ELR (cell line): Measurements from ENCODE around the gene SPACA6.
A peak's percentile ranks its signal among the peaks of the same experiment; 100 is the strongest.
"Not testable (repeated sequence)": the region's sequence is repeated elsewhere in the genome, so short reads cannot be mapped to it uniquely, and the experiment has no call there.

ENCODE experiments used
- DNase-seq: peaks from one replicate; pipeline ENCODE4 v3.0.0-alpha.2; 2015; ENCODE audit warnings: low read depth

Gene SPACA6

DNA sequence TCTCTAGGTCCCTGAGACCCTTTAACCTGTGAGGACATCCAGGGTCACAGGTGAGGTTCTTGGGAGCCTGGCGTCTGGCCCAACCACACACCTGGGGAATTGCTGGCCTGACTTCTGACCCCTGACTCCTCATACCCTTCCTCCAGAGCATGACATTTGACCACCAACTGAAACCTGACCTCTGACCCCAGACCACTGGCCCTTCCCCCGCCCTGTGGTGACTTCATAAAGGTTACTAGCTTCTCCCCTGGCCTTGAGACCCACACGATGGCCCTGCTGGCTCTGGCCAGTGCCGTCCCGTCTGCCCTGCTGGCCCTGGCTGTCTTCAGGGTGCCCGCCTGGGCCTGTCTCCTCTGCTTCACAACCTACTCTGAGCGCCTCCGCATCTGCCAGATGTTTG is at the start of gene SPACA6:
Gene SPACA6, plus strand, starts transcription at position 71 of the 400 bp plus-strand sequence. Its CDS starts 197 bp downstream, at position 268.
- no peak for DNase-seq

GRCh38 chr19:51644636-51645271 is 48.4 kb upstream of the SPACA6 start:
- no peak for DNase-seq

DNA sequence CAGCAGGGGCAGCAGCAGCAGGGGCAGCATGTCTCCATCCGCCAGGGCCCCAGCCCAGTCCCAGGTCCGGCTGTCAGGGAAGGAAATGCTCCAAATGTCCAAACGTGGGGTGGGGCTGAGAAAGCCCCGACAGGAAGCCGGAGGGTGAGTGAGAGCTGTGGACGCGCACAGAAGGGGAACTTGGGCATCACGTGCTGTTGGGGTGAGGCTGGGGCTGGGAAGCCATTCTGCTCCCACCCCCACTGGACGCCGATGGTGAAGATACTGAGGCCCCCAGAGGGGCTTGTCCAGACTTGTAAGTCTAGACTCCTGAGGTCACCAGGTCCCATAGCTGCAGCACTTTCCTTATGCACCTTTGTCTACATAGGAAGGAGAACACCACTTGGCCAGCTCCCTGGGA is 46.4 kb upstream of the SPACA6 start, which contains the start of gene SIGLEC14:
Gene SIGLEC14, minus strand, starts transcription at position 96 of the 400 bp plus-strand sequence. Its CDS starts 66 bp downstream, at position 30.
- DNase-seq = not testable (repeated sequence)

- no peak for DNase-seq
Measured at GRCh38 chr19:51647318-51647717, 45.8 kb upstream of the SPACA6 start.

DNA sequence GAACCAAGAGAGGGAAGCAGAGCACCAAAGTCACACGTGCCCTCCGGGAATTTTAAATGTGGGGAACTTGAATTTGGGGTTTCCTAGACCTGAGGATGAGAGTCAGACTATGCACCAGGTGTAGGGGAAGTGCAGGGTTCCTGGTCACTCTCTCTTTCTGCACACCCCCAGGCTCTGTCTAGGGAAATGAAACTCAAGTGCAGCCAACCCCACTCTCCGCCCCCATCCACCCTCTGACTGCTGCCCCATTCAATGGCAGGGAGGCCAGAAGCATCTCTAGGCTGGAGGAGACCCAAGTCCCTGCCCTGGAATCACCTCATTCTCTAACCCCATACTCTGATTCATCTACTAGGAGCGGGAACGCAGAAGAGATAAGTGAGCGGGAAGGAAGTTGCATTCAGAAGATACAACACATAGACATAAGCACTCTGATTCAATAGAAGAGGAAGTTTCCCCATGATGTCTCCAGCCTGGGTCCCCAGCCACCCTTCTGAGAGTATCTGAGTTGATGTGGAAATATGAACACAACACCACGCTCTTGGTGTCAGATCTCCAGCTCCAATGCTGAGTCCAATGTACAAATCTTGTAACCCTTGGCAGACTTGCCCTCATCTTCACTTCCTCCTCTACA is 41.8 kb upstream of the SPACA6 start:
- no peak for DNase-seq

GRCh38 chr19:51652266-51652665 is 40.9 kb upstream of the SPACA6 start:
- DNase-seq = no peak

- DNase-seq = no peak
Measured at GRCh38 chr19:51653162-51653561, 40.0 kb upstream of the SPACA6 start.

DNA sequence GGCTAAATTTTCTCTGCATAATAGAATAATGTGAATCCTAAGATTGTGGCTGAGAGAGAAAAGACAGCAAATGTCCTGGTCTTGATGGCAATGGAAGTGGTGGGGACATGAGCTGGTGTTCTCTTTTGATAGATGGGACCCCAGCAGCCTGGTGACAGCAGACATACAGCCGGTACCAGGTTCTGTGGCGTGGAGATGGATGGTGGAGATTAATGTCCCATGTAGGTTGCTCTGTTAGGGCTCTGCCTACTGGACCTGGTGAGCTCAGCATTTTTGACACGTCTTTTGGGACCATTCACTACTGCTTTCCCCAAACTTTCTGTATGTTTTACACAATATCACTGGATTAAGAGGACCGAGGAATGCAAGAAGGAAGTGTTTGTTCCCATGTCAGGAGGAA is 38.3 kb upstream of the SPACA6 start:
- DNase-seq = no peak

GRCh38 chr19:51660975-51661600 is 32.0 kb upstream of the SPACA6 start:
- peak; percentile 80 for DNase-seq

DNA sequence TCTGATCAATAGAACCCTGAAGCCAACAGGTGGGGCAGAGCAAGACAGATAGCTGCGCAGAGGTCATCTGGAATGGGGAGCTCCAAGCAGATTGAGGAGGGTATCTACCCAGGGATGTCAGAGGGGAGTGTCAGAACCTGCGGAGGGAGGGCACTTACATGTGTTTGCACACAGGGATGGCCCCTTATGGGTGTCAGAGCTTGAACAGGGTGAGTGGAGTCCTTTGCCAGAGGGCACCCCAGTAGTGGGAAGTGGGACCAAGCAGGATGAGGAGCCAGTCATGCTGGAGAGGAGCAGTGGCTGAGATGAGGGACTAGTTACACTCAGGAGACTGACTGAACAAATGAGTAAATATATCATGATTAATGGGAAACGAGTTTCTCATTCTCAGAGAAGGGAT is 29.5 kb upstream of the SPACA6 start:
- no peak for DNase-seq

- no peak for DNase-seq
Measured at GRCh38 chr19:51664131-51664530, 29.0 kb upstream of the SPACA6 start.

DNA sequence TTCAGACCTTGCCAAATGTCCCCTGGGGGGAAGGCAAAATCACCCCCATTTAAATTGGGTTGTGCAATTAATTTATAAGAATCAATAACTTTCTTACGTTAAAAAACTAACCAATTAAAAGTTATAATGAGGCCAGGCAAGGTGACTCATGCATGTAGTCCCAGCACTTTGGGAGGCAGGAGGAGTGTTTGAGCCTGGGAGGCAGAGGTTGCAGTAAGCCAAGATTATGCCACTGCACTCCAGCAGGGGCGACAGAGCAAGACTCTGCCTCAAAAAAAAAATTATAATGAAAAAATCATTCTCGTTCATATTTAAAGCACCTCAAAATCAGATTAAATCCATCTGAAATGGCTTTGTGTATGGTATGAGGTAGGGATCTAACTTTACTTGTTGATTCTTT is 28.1 kb upstream of the SPACA6 start:
- DNase-seq = peak; percentile 26

- DNase-seq = no peak
Measured at GRCh38 chr19:51668216-51668615, 24.9 kb upstream of the SPACA6 start.

DNA sequence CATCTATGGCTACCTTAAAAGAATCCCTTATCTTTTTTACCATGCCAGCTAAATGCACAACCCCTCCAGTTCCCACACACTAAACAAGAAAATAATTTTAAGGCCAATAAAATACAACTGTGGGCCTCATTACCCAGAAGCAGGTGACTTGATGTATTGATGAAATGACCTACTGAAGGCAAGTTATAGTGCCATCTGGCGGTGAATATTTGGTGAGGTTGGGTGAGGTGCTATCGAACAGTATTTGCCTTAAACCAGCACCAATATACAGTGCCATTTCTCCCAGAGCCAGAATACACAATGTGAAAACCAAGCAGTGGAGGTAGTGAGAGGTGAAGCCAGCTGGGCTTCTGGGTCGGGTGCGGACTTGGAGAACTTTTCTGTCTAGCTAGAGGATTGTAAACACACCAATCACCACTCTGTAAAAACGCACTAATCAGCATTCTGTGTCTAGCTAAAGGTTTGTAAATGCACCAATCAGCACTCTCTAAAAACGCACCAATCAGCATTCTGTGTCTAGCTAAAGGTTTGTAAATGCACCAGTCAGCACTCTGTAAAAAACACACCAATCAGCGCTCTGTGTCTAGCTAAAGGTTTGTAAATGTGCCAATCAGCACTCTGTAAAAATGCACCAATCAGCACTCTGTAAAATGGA is 17.1 kb upstream of the SPACA6 start:
- peak; percentile 58 for DNase-seq

GRCh38 chr19:51676566-51677083 is 16.5 kb upstream of the SPACA6 start:
- DNase-seq = no peak

DNA sequence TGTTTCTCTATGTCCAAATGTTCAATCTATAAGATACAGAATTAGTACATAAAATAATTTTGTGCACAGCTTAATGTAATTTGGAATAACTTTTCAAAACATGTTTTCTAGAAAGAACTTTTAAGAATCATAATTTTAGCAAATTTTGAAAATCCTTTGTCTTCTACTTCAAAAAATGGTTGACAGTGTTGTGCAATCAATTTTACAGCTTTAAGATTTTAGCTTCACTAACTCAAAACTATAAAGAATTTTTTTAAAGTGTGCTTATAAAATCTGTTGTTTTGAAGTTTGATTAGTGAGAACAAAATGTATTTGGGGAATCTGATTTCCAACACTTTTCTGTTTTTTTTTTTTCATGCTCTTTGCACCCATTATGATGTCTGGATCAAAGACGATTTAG is 12.7 kb upstream of the SPACA6 start:
- DNase-seq = no peak

GRCh38 chr19:51681286-51681941 is 11.7 kb upstream of the SPACA6 start:
- DNase-seq = peak; percentile 15

GRCh38 chr19:51686171-51686570 is 7.0 kb upstream of the SPACA6 start:
- no peak for DNase-seq

GRCh38 chr19:51687791-51688670 is 5.1 kb upstream of the SPACA6 start:
- DNase-seq = peak; percentile 81

GRCh38 chr19:51688671-51689571 is 4.2 kb upstream of the SPACA6 start:
- DNase-seq = peak; percentile 89
